H54 (cell line): Measurements from ENCODE around the gene COL23A1.

Source experiments
- DNase-seq: peaks from one replicate; pipeline ENCODE4 v3.0.0; 2011; ENCODE audit warnings: low spot score, mixed read lengths; ENCODE audit not compliant: insufficient read length
- FAIRE-seq: peaks from 3 replicates; lab custom pipeline; 2011; peaks lifted over from hg19 to GRCh38; lab: Jason Lieb, UNC
- POLR2A ChIP-seq: IDR thresholded peaks from 2 replicates; pipeline ENCODE4 v1.6.1; 2011; ENCODE audit warnings: low read depth, mild to moderate bottlenecking, low read length

COL23A1 gene

GRCh38 chr5:178524093-178524882, 65.9 kb downstream of the COL23A1 start:
- TF ChIP-seq POLR2A: no peak
- no peak for FAIRE-seq

GRCh38 chr5:178522361-178522760, 67.8 kb downstream of the COL23A1 start:
- DNase-seq (no peak), FAIRE-seq (no peak)

More at GRCh38 chr5:178524093-178524882, 65.9 kb downstream of the COL23A1 start:
- no peak for DNase-seq

GRCh38 chr5:178520851-178521250, 69.3 kb downstream of the COL23A1 start:
- no peak for DNase-seq
- TF ChIP-seq POLR2A: no peak
- FAIRE-seq: no peak

More at GRCh38 chr5:178522361-178522760, 67.8 kb downstream of the COL23A1 start:
- no peak for TF ChIP-seq POLR2A

DNA sequence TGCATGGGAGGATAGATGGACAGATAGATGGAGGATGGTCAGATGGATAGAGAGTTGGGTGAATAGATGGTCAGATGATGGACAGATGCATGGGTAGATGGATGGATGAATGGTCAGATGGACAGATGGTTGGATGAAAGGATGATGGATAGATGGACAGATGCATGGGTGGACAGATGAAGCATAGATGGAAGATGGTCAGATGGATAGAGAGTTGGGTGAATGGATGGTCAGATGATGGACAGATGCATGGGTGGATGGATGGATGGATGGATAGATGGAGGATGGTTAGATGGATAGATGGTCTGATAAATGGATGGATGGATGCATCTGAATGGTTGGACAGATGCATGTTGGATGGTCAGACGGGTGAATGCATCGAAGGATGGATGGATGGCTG, 70.4 kb downstream of the COL23A1 start:
- TF ChIP-seq POLR2A: no peak
- no peak for DNase-seq
- FAIRE-seq: no peak

DNA sequence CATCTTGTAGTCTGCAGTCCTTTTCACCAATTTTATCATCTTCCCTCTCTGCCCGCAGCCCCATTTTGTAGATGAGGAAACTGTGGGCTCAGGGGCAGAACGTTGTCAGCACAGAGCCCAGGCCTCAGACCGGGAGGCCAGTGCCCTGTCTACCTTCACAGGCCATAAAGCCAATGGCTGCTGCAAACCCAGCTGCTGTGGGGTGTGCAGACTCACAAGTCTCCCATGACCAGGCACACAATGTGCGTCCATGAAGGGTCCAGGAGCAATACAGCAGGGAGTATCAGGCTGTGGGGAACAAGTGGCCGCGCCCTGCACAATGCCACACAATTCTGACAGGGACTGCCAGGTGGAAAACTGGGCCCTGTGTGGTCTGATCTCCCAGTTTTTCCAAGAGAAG, 71.0 kb downstream of the COL23A1 start:
- TF ChIP-seq POLR2A: no peak
- FAIRE-seq (no peak), DNase-seq (no peak)

DNA sequence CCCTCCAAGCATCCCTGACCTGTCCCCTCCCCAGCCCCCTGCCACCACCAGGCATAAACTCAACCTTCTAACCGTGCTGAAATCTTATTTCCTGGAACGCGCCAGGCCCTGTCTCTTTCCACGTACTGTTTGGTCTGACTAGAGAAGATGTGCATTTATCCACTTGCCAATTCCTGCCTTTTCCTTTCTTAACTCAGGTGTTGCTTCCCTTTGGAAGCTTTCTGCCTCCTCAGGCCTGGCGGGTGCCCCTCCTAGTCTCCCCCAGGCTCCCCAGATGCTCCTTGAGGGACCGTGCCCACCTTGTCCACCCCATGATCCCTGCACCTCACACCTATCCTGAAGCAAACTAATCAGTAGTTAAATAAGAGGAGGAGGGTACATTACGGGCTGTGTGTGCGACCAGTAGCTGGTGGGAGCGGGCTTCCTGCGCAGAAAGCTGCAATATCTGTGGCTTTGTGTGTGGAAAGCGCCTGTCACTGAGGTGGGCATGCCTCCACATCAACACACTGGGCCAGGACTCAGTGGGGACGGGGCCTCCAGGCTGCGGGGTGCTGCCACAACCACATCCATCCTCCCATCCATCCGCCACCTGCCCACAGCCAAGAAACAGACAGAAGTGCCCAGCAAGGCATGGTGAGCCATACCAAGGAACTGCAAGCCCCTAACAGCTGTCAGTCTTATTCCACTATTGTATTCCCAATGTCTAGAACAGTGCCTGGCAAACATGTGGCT, 73.5 kb downstream of the COL23A1 start:
- no peak for TF ChIP-seq POLR2A
- FAIRE-seq: no peak
- DNase-seq: no peak

- DNase-seq (no peak), FAIRE-seq (no peak)
- no peak for TF ChIP-seq POLR2A
These were observed 74.3 kb downstream of the COL23A1 start for GRCh38 chr5:178515776-178516503.

GRCh38 chr5:178514851-178515418, 75.3 kb downstream of the COL23A1 start:
- no peak for TF ChIP-seq POLR2A

GRCh38 chr5:178511172-178511571, 79.0 kb downstream of the COL23A1 start:
- TF ChIP-seq POLR2A: no peak
- no peak for DNase-seq
- no peak for FAIRE-seq

More at GRCh38 chr5:178514851-178515418, 75.3 kb downstream of the COL23A1 start:
- FAIRE-seq: no peak
- no peak for DNase-seq

DNA sequence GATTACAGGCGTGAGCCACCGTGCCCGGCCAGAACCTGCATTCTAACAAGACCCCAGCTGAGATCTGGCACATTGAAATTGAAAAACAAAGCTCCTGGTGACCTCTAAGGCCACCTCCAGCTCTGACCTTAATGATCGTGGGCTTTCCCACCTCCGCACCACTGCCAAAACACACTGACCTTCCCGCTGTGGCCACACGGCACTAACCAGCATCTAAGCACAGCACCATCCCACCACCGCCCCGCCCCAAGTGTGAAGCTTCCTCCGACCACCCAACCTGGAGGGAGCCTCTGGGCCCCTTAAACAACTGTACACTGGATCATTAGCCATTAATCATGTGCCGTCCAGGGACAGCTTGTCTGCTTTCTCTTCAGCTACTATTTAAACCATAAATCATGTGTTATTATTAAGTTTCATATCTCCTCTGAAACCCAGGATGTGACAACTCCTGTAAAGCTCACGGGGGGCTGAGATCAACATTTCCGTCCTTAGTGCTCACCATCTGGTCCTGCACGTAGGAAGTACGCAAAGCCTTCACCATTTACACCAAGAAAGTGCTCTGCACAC, 80.6 kb downstream of the COL23A1 start:
- no peak for DNase-seq
- FAIRE-seq: no peak
- no peak for TF ChIP-seq POLR2A

DNA sequence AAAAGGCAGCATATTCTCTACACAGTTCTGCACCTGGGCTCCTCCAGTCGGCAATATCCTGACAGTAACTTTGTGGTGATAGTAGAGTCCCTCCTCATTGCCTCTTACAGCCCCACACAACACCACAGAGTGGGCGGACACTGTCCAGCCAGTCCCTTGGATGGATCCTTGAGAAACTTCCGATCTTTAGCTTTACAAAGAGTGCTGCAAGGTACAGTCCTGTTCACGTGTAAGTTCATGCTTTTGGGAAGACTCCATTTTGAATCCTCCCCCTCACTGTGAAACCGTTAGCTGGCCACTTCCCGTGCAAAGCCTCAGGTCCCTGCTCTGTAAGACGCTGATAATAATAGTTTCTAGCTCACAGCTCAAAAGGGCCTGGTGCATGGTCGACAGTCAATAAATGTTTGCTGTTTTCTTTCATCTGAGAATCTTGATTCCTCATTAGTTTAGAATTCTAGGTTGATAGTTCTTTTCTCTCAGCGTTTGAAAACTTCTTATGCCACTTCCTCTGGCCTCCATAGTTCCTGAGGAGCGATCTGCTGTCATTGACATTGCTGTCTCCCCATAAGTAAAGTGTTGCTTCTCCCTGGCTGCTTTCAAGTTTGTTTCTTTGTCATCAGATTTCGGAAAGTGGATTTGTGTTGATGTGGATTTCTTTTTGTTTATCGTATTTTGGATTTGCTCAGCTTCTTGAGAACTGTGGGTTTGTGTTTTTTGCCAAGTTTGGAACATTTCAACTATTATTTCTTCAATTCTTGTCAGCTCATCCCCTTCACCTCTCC, 82.9 kb downstream of the COL23A1 start:
- TF ChIP-seq POLR2A: no peak
- FAIRE-seq (no peak), DNase-seq (no peak)

DNA sequence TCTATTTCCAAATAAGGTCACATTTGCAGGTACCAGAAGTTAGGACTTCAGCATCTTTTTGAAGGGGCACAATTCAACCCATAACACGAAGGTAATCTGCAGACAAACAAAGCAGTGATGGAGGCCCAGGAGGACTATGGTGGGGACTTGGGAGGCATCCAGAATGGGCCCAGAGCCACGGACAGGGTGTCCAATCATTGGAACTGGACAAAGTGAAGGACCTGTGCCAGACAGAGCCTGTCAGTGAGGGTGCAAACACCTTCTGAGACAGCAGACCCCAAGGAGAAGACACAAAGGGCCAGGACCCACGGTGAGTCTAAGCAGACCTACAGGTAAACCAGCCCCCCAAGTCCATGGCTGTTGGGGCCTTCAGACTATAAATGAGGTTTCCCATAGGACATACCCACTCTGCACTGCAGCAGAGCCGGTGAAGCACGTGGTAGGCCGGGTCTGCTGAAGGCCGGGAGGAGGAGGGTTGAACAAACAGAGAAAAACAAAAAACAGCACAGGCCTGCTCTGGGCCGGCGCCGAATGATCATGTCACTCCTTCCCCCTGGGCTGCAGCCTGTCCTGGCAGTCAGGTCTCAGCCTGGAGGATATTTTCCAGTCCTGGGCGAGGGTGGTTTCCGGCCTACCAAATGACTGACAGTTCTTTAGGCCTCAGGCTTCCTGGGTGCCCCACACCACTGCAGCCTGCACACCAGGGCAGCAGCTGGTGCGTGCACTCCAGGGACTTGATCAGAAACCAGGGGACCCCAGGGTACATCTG, 84.4 kb downstream of the COL23A1 start:
- FAIRE-seq: no peak
- no peak for TF ChIP-seq POLR2A
- DNase-seq: no peak
